Measurements from ENCODE around the gene AFG1L.
"Not testable (repeated sequence)": the region's sequence is repeated elsewhere in the genome, so short reads cannot be mapped to it uniquely, and the experiment has no call there.

AFG1L gene

DNA sequence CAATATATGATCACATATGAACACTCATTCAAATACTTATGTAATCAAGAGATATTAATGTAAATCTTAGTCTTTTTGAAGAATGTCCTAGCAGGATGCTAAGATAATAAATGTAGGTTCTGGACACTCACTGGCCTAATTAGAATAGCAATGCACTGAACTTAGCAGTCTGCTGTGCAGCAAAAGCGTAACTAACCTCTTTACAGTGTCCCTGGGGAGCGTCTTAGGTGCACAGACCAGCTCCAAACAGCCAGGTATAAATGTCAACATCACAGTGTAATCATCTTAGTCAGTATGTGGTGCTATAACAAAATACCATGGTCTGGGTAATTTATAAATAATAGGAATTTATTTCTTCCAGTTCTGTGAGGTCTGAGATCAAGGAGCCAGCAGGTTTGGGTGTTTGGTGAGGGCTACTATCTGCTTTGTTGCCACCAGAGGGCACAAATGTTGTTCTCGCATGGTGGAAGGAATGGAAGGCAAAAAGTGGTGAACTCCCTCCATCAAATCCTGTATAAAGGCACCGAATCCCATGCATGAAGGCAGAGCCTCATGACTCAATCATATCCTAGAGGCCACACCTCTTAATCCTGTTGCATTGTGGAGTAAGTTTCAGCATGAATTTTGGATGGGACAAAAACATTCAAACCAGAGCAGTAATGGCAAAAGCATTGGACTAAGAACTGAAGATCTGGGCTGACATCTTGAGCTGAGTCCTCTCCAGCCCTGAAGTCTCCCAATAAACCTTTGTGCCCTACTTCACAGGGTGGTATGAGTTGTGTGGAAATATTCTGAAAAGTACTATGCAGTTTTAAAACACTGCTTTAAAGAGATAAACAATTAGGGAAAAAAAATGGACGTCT is 224.1 kb downstream of the AFG1L start:
- no peak for DNase-seq (ENCODE audit: low read depth, low spot score)

DNA sequence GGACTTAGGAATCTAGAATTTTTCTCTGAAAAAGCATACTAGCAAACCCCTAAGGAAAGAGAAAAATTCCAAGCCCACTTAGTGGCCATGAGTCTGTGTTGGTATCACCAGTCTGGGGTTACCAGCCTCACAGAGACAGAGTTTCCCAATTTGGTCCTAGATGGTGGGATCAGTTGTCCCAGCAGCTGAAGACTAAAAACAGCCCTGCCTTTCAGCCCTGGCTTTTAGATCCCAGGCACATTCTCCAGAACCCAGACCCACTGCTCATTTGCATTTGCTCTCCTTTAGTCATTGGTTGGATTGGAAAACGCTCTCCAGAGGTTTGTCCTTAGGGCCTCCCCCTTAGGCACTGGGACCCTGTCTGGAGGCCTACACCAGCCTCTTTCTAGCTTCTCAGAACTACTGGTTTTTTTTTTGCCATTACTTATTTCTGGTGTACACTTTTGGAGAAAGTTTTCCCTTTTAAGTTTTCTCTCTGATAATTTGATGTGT is 226.8 kb downstream of the AFG1L start:
- DNase-seq (ENCODE audit: low read depth, low spot score): no peak

DNA sequence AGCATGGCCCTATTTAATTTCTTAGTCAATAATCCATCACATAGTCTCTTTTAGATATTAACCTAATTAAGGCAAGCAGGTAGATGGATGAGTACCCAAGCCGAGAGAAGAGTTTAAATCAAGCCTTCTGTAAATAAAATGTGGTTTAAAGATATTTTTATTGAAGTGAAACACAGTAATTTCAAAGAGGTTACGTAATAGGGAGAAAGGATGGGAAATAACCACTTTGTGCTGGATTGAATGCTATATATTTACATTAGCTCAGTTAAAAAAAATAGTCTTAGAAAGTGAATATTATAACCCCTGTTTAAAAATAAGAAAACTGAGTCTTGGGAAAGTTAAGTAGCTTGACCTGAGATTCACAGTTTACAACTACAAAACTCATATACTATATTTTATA is 228.8 kb downstream of the AFG1L start:
- DNase-seq (ENCODE audit: low read depth, low spot score): no peak

DNA sequence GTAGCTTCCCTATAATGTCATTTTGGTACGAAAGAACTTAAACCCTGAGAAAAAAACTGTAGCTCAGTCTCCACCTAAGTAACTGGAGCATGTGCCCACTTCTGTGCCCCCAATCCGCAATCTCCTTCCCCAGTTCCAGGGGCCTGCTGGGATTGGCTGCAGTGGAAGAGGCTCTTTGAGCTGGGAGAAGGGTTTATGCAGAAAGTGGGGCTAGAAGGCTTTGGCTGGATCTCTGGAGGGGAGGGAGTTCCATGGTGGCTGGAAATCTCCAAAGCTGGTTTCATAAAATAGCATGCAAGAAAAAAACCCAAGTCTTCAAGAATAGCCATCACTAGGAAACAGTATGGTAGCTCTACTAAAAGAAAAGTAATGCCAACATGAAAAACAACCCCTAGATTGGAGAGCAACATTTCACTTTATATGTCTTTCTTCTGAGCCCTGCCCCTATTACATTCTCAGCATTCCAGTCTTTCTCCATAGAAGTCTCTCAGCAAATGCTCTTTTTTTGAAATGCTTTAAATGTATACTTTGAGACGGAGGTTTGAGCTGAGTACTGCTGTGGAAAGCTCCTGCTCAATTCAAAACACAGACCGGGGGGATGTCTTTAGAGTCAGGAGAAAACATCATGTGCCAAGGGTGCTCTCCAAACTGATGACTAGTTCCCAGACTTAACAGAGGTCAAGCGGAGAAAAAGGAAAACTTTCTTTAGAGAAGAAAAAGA is 229.8 kb downstream of the AFG1L start:
- DNase-seq (ENCODE audit: low read depth, low spot score): no peak

DNA sequence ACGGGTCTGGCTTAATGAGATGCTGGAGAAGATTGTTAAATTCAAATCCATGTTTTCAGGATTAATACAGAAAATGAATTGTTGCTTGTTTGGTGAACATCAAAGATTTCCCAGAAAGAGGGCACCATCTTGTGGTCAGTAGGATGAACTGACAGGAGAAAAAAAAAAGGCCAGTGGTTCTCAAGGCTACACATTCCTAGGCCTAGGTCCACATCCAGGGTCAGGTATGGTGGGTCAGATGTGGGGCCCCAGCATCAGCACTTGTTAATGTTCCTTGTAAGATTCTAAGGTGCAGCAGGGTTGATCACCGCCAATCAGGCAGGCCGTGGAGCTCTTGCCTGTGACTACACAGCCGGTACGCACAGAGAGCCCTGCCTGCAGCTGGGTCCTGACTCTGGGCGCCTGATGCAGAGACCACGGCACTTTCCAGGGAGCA is 231.9 kb downstream of the AFG1L start:
- no peak for DNase-seq (ENCODE audit: low read depth, low spot score)

DNA sequence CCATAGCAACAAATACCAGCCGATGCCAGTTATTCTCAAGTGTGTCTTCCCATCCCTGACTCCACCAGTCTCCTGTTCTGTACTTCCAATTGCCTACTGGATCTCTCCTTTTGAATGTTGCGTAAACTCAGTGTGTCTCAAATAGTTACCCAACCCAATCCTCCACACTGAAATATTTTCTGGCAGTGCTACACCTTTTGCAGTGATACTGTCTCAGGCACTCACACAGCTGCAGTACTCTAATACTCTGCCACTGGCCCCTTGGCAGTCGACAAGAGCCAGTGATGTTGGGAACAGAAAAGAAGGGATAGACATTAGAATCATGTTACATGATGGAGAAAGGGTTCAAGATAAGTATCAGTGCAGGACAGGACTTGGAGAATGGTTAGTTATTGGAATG is 234.0 kb downstream of the AFG1L start:
- no peak for DNase-seq (ENCODE audit: low read depth, low spot score)

DNA sequence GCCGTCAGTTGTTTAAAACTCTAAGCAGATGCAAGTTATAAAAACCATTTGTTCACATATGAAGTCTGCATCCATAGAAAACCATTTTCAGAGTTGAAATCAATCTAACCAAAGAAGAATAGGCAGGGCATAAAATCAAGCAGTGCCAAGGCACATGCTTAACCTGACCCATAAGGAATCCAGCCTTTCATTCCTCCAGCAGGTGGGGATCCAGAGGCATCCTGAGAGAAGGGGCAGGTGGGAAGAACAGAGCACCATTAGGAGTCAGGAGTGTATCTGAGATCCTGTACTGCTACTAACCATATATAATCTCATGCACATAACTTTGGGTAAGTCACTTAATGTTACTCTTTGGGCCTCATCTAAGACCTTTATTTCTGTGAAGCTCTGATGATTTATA is 236.5 kb downstream of the AFG1L start:
- no peak for DNase-seq (ENCODE audit: low read depth, low spot score)

DNA sequence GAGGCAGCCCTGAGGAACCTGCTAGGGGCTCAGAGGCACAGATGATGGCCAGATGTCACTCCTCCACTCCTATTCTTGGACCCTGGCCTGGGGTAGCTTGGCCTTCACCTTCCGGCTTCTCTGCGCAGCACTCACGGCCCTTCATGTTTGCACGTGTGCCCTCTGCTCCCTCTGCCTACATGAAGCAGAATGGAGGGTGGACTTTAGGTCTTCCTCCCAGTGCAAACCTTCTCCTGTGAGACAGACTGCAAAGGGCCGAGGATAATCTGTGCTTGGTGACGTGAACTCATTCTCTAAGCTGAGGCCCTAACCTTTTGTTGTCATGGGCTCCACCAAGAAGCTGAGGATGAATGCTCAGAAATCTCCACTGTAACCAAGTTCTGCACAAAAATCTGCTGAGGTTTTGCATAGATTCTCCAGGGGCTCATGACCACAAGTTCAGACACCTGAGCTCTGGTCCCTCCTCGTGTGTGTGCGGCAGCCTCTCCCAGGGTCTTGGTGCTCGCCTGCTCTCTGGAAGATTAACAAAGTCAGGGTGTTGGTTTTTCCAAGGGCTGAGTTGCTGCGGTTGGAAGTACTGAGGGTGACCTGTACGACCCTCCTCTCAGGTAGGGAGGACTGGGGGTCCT is 240.4 kb downstream of the AFG1L start:
- DNase-seq (ENCODE audit: low read depth, low spot score): no peak

DNA sequence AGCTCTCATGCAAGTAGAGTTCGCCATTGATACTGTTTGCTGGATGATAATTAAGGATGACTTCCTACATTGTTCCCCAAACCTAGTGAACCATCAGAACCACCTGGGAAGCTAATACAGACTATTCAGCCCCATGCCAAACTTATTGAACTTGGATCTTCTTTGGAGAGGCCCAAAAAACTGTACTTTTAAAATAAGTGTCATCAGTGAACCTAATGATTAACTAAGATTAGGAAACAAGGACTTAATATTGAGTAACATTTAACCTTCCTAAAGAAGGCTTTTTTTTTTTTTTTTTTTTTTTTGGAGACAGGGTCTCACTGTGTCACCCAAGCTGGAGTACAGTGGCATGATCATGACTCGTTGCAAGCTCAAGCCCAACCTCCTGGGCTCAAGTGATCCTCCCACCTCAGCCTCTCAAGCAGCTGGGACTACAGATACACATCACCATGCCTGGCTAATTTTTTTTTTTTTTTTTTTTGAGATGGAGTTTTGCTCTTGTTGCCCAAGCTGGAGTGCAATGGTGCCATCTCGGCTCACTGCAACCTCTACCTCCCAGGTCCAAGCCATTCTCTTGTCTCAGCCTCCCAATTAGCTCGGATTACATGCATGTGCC is 241.2 kb downstream of the AFG1L start:
- not testable (repeated sequence) for DNase-seq (ENCODE audit: low read depth, low spot score)

DNA sequence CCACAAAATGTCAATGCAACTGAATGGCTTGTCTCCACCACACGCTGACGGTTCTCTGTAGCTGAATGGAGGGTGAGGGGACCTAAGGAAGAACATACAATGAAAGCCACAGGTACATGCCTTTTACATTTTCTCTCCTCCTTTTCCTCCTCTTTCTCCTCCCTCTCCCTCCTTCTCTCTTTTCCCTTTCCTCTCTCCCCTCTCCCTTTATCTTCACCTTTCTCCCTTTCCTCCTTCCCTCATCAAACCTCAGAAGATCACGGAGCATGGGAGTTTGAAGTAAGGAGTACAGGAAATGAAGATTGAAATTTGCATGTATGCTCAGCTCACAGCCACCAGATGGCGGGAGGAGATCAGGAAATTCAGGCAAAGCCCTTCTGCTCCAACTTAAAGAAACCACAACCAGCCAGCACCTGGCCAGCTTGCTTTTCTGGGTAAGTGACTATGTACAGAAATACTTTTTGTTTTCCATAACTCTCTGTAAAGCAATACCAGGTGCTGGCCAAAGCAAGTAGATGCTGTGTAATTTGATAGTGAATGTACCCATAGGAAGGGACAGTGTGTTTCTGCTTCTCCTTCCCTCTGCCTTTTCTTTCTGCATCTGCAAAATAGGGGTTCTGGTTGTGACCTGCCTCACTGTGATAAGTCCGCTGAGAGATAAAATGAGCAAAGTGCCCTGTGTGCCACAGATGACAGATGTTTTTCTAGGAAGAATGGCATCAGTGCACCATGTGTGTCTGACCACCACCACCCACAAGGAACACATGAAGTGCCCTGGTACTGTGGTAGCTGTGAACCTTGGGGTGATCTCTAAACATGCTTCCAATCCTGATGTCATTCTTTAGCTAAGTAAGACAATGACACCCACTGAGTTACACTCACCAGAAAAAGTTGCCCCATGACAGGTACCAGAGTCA is 247.2 kb downstream of the AFG1L start:
- no peak for DNase-seq (ENCODE audit: low read depth, low spot score)

DNA sequence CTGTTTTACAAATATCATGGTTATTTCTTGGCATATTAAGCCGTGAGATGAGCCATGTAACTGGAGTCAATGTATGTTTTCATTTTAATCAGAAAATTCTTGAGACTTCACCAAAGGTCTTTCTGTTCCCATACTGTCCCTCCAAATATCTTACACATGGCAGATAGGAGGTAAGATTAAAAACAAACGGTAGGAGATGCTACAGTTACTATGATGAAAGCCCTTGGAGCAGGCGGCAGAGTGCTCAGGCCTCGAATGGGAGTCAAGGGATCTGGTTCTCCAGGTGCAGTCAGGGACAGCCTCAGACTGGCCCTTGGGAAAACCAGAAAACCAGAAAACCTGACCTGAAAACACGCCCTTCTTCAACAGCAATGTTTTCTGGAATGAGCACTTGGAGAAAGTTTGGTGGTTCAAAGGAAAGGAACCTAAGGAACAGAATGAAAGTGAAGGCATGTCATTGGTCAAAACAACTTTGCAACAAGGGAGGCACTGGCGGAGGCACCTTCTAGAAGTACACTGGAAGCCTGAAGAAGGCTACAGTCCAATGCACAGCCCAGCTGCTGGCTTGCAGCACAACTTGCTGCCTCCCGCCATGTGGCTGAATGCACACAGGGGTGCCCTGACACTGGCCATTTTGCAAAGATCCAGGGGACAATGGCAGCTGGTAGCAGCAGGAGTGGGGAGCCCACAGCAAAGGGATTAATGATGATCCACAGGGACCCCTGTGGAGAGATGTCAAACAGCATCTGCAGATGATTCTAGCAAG is 248.5 kb downstream of the AFG1L start:
- DNase-seq (ENCODE audit: low read depth, low spot score): no peak

DNA sequence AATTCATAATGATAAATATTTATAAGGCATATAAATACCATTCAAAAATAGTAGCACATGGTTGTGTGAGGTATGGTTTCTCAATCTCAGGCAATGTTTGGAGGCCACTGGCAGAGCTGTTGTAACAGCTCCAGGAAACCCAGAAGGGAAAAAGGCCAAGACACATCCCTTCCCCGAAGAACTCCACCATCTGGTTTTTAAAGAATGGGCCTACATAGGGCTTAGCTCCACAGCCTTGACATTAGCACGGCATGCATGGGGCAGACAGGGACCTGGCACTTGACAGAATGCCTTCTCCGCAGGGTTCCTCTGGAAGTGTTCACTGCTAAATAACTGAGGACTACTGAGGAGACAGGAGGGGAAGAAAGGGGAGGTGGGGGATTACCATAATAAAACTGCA is 249.8 kb downstream of the AFG1L start:
- DNase-seq (ENCODE audit: low read depth, low spot score): no peak

DNA sequence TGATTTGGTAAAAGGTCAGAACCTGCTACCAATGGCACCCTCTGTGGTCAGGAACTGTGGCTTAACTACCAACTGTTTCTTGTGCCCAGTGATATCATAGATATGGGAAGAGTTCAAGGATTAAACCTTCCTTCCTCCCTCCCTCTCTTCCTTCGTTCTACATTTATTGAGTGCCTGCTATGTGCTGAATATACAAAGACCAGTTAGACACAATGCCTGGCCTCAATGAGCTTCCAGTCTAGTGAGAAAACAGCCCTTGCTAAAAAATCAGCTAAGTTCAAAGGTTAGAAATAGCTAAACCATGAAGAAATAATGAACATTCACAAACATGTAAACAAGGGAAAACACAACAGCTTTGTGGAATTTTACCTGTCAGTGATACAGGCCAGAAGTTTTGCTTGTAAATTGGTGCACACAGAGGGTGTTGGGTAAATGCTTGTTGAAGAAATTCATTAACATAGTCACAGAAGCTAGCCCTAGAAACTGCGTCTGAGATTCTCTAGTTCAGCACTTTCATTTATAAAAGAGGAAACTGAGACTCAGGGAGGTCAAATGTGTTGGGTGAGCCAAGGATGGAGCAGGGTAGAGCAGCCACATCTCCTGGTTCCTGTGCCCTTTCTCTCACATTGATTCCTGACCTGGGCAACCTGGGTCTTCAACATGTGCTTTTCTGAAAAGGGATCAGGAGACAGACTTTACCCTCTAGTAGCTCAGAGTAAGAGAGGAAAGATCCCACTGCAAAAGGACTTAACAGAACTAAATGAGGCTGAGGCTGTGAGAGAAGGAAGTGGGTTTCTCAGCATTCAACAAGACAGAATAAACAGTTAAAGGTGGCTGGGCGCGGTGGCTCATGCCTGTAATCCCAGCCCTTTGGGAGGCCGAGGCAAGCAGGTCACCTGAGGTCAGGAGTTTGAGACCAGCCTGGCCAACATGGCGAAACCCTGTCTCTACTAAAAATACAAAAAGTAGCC is 251.5 kb downstream of the AFG1L start:
- no peak for DNase-seq (ENCODE audit: low read depth, low spot score)

DNA sequence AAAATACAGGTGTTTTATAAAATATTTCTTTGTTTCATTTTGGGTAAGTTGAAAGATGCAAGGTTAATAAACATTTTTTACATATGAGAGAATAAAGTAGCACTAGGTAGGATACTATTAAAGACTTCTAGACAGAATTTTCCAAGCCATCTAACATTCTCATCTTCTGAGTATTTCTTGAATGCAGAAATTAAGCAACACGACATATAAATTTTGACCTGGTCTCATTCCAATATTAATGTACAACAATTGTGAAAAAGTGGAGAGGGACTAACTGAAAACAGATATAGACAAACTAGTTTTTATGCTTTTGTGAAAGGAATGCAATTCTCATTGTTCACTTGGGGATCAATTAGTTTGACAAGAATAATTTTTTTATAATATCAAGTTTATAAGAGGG is 254.4 kb downstream of the AFG1L start:
- no peak for DNase-seq (ENCODE audit: low read depth, low spot score)

DNA sequence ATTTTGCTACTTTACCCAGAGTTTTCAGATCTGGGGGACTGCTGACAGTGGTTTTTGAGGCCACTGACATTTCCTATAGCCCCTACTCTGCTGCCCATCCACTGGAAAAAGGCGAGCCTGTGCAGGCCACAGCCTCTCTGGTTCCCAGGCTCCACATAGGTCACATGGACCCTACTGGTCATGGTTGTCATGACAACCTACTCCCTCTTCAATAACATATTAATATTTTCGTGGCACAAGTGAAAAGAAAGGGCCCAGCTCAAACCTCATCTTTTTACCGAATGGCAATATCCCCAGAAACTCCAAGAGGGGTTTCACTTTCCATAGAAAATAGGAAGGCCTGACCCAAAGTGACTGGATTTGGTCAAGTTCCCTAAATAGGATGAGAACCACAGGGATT is 254.9 kb downstream of the AFG1L start:
- DNase-seq (ENCODE audit: low read depth, low spot score): no peak

DNA sequence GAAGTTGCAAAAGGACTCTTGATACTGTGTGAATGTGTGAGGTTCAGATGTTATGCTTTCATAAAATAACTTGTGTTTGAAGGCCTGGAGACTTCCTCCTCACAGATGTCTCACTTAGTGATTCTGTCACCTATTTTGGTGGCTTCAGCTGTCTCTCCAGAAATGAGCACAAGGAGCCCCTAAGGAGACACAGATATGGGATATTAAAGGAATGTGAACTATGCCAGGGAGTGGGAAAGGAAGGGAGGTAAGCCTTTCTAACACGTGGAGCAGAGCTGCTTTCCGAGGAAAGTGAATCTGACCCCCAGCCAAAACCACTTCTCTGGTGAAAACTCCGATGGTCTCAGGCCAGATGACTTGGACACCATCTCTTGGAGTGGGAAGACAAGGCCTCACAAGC is 255.4 kb downstream of the AFG1L start:
- DNase-seq (ENCODE audit: low read depth, low spot score): no peak

DNA sequence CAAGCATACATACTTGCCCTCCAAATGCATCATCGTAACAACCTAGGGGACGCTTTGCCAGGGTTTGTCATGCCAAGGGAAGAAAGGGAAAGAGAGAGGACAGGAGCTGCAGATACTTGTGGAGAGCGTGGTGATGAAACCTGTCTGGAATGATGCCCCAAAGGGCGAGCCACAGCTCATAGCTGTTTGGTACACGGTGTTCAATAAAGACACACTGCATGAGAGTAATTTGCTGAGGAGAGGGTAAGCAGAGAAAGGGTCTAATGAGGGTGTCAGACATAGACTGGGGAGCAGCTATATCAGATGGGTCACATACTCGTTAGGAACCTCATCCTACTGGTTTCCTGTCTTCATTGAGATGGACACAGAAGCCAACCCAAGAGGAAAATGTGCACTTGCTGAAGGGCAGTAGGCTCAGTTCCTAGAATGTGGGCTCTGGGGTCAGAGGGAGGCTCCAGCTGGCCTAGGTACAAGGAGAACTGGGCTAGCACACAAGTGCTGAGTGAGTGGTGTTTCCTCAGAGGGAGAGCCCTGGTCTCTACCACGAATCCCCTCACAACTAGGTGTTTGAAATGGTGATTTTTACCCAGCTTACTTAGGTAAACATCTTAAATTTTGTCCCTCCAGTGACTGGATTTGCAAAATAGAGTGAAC is 260.7 kb downstream of the AFG1L start:
- no peak for DNase-seq (ENCODE audit: low read depth, low spot score)

DNA sequence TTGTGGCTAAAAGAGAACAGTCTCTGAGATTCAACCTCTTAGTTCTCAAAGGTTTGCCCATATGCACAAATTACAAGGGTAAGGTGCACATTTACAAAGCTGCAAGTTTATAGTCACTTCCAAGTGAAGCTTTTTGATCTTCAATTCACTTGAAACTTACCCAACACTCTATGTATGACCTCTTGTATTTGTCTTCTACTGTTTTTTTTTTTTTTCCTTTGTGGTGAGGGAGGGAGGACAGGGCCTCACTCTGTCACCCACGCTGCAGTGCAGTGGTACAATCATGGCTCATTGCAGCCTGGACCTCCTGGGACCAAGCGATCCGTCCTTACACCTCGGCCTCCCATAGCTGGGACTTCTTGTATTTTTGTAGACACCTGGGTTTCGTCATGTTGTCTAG is 261.4 kb downstream of the AFG1L start:
- DNase-seq (ENCODE audit: low read depth, low spot score): no peak
